ENCODE results near the gene GRIP2.

DNA sequence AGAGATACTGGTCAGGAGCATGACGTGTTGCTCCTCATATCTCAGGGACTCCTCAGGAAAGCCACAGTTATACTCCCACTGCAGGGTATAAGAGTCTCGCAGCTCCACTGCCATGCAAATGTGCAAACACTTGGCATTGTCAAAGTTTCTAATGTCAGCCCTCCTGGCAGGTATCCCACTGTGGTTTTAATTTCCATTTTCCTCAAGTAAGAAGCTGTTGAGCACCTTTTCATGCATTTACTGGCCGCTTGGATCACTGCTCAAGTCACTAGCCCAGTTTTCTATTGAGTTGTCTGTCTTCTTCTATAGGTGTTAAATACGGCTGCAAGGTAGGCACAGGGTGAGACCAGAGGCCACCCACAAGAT, 41.9 kb upstream of the GRIP2 start:
- TF ChIP-seq GATA3 (IDR thresholded peaks at IDR 0.05; ENCODE audit: low read depth, low read length) = no peak
- no peak for TF ChIP-seq GATA2 (IDR thresholded peaks at IDR 0.05; ENCODE audit: low read depth, low read length)
